ENCODE data around the gene COPS8.

COPS8 gene

GRCh38 chr2:237085248-237086221, at the start of gene COPS8:
TSS of gene COPS8 (plus strand) at chr2:237085889. CDS start at chr2:237085965, 76 bp downstream.
- peak; percentile 85 to 91 for DNase-seq

DNA sequence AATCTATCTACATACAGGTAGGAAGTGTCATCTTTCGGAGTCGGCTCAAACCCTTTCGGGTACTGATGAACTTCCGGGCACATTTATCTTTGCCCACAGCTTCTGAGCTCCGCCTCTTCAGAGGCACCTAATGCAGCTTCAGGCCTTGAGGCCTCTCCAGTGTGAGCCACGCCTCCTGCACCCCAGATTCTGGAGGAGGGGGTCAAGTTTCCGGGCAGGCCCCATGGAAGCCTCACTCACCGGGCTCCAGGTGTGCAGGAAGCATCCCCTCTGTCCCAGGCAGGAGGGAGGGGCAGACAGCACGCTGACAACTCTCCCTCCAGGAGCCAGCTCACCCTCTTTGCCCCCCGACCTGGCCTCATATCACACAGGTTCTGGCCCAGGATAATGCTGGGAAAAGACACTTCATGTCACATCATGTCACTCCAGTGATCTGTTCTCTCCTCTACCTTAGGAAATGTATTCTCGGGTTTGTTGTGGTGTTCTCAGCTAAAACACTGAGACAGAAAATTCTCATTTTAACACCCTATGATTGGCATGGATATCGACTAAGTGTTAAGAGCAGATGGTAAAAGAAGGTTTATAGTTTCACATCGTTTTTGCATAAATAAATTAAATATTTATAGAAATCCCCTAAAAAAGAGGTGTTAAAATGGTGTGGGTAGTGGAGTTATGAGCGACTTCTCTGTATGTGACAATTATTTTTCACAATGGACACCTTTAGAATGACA, 46.2 kb upstream of the COPS8 start:
- no peak for DNase-seq

DNA sequence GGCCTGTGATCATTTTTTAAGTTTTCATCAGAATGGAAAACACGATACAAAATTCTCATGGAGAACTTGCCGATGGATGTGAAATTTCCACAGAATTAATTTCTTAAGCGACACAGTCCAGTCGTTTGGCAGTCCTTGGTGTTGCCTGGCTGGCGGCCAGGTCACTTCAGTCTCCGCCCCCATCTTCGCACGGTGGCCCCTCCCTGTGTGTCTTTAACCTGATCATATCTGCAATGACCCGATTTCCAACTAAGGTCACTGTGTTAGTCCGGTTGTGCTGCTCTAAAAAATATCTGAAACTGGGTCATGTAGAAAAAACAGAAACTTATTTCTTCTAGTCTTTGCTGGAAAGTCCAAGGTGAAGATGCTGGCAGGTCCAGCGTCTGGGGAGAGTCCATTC, 44.5 kb upstream of the COPS8 start:
- no peak for DNase-seq

DNA sequence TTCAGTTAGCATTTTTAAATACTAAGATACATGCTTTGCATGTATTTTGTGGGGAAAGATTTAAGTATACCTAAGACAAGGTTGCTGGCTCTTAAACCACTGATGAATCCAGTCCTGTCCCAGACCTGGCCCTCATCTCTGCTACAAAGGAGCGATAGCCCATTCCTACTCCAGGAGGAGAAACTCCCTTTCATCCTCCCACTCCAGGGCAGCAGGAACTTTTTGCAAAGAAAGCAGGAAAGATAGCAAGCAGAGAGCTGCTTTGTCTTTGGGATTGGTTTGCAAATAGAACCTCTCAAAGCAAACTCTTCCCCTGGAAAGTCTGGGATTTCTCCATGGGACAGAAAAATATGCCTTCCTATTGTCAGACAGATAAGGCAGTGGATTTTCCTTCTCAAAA, 43.6 kb upstream of the COPS8 start:
- DNase-seq, result no peak

DNA sequence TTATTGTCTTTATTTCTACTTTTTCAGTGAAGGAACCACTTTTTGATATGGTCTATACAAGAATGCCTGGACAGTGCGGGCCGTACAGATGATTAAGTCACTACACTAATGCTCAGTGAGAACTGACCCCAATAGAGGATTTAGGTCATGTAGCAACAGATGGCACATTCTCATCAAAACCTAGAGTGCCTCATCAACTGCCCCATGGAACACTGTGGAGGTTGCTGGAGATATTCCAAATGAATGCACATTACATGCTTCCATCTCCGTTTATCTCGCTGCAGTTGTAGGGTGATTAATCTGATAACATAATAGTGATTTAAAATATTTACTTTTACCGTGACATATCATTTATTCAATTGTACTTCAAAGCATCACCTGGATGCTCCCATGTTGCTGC, 41.8 kb upstream of the COPS8 start:
- DNase-seq, result no peak

- peak in 1 of 2 experiments; percentile 57 for DNase-seq
Observed at GRCh38 chr2:237044281-237044680, 41.4 kb upstream of the COPS8 start.

- DNase-seq, result no peak
Observed at GRCh38 chr2:237045449-237045848, 40.2 kb upstream of the COPS8 start.

DNA sequence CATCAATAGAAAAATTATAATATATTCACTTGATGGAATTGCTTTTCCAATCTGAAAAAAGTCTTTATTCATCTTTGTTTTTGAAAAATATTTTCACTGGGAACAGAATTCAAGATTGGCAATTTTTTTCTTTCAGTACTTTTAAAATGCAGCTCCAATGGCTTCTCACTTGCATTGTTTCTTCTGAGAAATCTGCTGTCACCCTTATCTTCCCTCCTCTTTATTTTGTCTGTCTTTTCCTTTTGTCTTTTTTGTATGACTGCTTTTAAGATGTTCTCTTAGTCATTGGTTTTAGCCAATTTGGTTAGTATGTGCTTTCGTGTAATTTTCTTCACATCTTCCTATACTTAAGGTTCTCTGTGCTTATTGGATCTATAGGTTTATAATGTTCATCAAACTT, 37.1 kb upstream of the COPS8 start:
- DNase-seq, result no peak

- no peak for DNase-seq
Observed at GRCh38 chr2:237051861-237052260, 33.8 kb upstream of the COPS8 start.

DNA sequence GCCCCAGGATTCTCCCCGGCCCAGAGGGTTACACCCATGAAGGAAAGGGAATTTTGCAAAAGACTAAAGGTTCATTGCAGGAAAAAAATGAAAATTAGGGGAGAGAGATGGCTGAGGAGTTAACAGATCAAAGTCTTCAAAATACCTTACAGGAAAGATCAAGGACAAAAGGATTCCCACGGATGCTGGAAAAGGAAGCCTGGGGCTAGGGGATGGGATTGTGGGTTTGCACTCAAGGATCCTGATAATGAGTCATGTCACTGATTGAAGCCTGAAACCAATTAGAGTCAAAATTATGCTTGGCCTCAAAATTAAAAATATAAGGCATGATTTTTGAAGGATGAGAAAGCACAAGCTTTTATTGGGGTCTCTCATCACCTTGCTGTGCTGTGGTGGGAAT, 32.6 kb upstream of the COPS8 start:
- DNase-seq, result no peak

DNA sequence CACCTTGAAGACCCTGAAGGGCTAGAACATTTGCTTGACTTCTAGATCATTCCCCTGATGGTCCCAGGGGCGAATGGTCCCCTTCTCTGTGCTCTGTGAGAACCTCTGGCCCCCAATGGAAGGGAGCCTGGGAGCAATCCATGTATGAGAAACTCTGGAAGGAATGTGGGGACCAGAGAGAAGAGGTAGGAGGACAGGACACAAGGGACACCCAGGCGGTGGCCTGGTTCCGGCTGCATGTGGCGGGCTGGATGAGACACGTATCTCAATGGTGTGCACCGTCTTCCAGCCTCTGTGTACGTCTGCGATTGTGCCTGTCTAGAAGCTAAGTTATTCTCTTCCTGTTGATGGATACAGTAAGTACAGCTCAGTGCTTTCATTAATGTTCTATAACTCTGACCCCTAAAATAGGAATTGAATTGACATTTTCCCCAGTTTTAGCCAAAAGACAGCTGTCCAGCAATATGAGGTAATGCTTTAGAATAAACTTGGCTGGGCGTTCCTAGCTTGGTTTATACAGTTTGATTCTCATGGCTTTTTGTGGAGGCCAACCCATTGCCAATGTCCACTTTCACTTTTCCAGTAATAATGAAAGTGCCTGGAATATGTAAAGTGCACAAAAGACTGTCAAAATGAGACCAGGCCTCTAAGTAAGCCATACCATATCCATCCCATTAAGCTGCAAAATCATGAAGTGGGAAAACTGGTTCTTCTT, 30.1 kb upstream of the COPS8 start:
- DNase-seq, result no peak

- no peak for DNase-seq
Observed at GRCh38 chr2:237056287-237056875, 29.3 kb upstream of the COPS8 start.

DNA sequence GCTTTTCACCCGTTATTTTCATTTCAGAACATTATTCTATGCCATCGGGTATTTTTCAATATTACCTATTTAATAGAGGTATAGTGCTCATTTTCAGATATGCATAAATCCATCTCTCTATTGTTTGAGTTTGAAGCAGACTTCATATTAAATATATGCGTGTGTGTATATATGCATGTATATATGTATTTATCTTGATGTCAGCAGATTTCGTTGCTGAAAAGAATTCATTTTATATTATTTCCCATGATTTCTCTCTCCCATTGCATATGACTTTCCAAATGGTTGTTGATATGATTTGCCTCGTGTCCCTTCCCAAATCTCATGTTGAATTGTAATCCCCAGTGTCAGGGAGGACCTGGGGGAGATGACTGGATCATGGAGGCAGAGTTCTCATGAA, 28.6 kb upstream of the COPS8 start:
- DNase-seq, result no peak

- no peak for DNase-seq
Observed at GRCh38 chr2:237057893-237058300, 27.8 kb upstream of the COPS8 start.

DNA sequence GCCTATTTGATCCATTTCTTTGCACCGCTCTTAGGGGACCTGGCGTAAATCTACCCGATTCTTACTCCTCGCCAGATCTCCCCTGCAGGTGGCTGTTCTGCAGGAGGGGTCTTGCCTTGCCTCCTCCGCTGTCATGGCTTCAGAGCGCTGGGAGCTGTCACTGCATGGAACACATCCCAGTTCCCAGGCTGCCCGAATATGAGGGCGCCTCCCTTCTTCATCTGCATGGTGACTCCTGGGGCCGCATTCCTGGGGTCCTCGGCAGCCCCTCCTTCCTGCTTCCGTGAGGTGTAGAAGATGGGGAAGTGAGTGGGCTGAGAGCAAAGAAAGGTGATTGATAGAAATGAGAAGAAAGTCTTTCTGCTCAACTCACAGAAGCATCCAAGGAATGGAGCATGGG, 27.3 kb upstream of the COPS8 start:
- no peak for DNase-seq

- no peak for DNase-seq
Observed at GRCh38 chr2:237059155-237059875, 26.4 kb upstream of the COPS8 start.

DNA sequence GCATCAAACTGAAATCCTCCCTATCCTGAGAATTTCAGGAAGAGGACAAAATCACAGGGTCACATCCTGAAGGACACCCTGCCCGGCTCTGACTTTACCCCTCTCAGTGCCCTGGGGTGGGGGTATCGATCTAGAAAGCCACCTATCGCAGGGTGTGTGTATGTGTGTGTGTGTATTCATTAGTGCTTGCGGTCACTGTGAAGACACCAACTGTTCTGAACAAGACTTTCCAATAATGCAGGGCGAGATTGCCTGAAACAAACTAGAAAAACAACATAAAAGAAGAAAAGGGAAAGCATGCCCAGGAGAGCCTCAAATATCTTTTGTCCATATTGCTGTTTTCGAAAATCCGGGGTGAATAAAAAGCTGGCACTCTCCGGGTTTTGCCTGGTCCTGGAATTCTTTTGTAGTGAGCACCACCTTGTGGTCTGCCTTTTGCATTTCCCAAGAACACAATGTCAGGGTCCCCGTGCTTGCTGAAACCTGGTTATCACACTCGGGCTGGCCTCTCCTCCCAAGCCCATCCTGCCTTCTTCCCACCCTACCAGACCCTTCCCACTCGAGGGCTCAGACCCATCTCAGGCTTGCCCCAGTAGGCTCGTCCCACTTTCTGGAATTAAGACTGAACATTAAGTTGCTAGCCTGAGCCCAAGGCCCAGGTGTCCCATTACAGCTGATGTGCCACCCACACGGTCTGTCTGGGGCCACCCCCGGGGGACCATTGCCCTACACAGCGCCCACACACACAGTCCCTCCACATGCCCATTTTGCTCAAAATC, 25.0 kb upstream of the COPS8 start:
- peak; percentile 21 to 30 for DNase-seq

- no peak for DNase-seq
Observed at GRCh38 chr2:237061356-237061755, 24.3 kb upstream of the COPS8 start.

DNA sequence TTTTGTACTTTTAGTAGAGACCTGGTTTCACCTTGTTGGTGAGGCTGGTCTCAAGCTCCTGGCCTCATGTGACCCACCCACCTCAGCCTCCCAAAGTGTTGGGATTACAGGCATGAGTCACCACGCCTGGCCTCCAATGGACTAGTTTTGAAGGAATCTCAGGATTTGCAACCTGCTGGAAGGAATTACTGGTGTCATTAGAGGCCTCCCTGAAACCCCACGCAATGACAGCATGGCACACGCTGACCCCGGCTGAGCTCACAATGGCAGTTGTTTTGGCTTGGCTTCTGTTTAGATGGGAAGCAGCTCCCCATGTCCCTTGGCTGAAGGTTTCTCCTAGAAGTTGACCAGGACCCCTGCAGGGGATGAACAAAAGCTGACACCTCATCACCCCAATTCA, 23.1 kb upstream of the COPS8 start:
- DNase-seq, result no peak

- no peak for DNase-seq
Observed at GRCh38 chr2:237064203-237065070, 21.3 kb upstream of the COPS8 start.

GRCh38 chr2:237065071-237065377, 20.7 kb upstream of the COPS8 start:
- no peak for DNase-seq
